ENCODE data around the gene TAB3.

The TAB3 gene

GRCh38 chrX:30889147-30890140, at the start of gene TAB3:
TAB3 (minus strand) TSS chrX:30889254; CDS start chrX:30859588, 29,666 bp downstream.
- peak; percentile 90 for DNase-seq

GRCh38 chrX:30938295-30938694, 49.2 kb upstream of the TAB3 start:
- DNase-seq, result no peak

- no peak for DNase-seq
These were observed 46.9 kb upstream of the TAB3 start for GRCh38 chrX:30935985-30936384.

GRCh38 chrX:30931920-30932319, 42.9 kb upstream of the TAB3 start:
- DNase-seq, result no peak

GRCh38 chrX:30930679-30931078, 41.6 kb upstream of the TAB3 start:
- DNase-seq, result no peak

GRCh38 chrX:30930143-30930542, 41.1 kb upstream of the TAB3 start:
- no peak for DNase-seq

- no peak for DNase-seq
These were observed 31.2 kb upstream of the TAB3 start for GRCh38 chrX:30920271-30920670.

GRCh38 chrX:30918480-30918879, 29.4 kb upstream of the TAB3 start:
- no peak for DNase-seq

- no peak for DNase-seq
These were observed 24.4 kb upstream of the TAB3 start for GRCh38 chrX:30913492-30913891.

GRCh38 chrX:30910124-30910860, 21.2 kb upstream of the TAB3 start:
- no peak for DNase-seq

- DNase-seq, result no peak
These were observed 17.7 kb upstream of the TAB3 start for GRCh38 chrX:30906726-30907125.

GRCh38 chrX:30905321-30905720, 16.3 kb upstream of the TAB3 start:
- DNase-seq, result no peak

- no peak for DNase-seq
These were observed 15.6 kb upstream of the TAB3 start for GRCh38 chrX:30904632-30905031.

GRCh38 chrX:30904186-30904585, 15.1 kb upstream of the TAB3 start:
- peak; percentile 21 for DNase-seq

- no peak for DNase-seq
These were observed 11.2 kb upstream of the TAB3 start for GRCh38 chrX:30900227-30900626.

GRCh38 chrX:30898886-30899285, 9.8 kb upstream of the TAB3 start:
- no peak for DNase-seq

GRCh38 chrX:30895370-30895769, 6.3 kb upstream of the TAB3 start:
- DNase-seq, result no peak

GRCh38 chrX:30893206-30893605, 4.2 kb upstream of the TAB3 start:
- no peak for DNase-seq

- peak; percentile 31 for DNase-seq
These were observed 3.5 kb upstream of the TAB3 start for GRCh38 chrX:30892591-30892990.

GRCh38 chrX:30888526-30889146, 418 bp downstream of the TAB3 start:
- peak; percentile 2 for DNase-seq

- no peak for DNase-seq
These were observed 1.3 kb downstream of the TAB3 start for GRCh38 chrX:30887721-30888120.

- DNase-seq, result no peak
These were observed 1.8 kb downstream of the TAB3 start for GRCh38 chrX:30887288-30887687.

- no peak for DNase-seq
These were observed 3.9 kb downstream of the TAB3 start for GRCh38 chrX:30885136-30885535.

GRCh38 chrX:30883138-30883537, 5.9 kb downstream of the TAB3 start:
- DNase-seq, result no peak
